K562 (cell line): ENCODE data around the gene PNPLA2. TPM values are rescaled to one million over a fixed set of nuclear protein-coding genes. Genes with fewer than 3 reads are reported as not detected.

Experiments
- ATF1 ChIP-seq, 2 experiments: fragments of 450-650 bp in 1 of 2; IDR thresholded peaks; 2 replicates each; pipeline ENCODE4 v1.6.1; 2016; ENCODE audit warnings: missing compliant biosample characterization in 1 of 2, missing genetic modification characterization in 1 of 2
- EGR1 ChIP-seq: fragments of 450-650 bp; conservative IDR thresholded peaks from 2 replicates; pipeline ENCODE4 v1.6.1; 2017; ENCODE audit warnings: mild to moderate bottlenecking
- ETV6 ChIP-seq, 3 experiments: fragments of 150-350 bp in 1 of 3; sonication (generic) in 1 of 3; formaldehyde crosslinking in 1 of 3; IDR thresholded peaks; 2 replicates each; pipeline versions ENCODE4 v1.6.1 to v1.8.0; 2014 to 2022; ENCODE audit warnings: borderline replicate concordance in 2 of 3, low read depth in 2 of 3, antibody characterized with exemption in 1 of 3, low read length in 1 of 3, mild to moderate bottlenecking in 1 of 3, missing genetic modification reagents in 1 of 3
- KAT8 ChIP-seq: fragments of 450-650 bp; IDR thresholded peaks from 2 replicates; pipeline ENCODE4 v1.6.1; 2016; ENCODE audit warnings: low read depth, mild to moderate bottlenecking
- NFIC ChIP-seq: fragments of 450-650 bp; IDR thresholded peaks from 2 replicates; pipeline ENCODE4 v1.6.1; 2017; ENCODE audit warnings: mild to moderate bottlenecking, inconsistent platforms
- POLR2H ChIP-seq: IDR thresholded peaks from 2 replicates; pipeline ENCODE4 v1.6.1; 2016; ENCODE audit warnings: missing genetic modification characterization, low read depth, mild to moderate bottlenecking, control low read depth, missing compliant biosample characterization, moderate library complexity
- RFX7 ChIP-seq: fragments of 250-450 bp; sonication (Bioruptor Pico); IDR thresholded peaks from 2 replicates; pipeline ENCODE4 v1.5.1; 2021; ENCODE audit warnings: mild to moderate bottlenecking
- SIX5 ChIP-seq, 2 experiments: IDR thresholded peaks; 2 replicates each; pipeline ENCODE4 v1.6.1; 2011; ENCODE audit warnings: low read length in 2 of 2, borderline replicate concordance in 1 of 2, low read depth in 1 of 2, mild to moderate bottlenecking in 1 of 2, moderate library complexity in 1 of 2; ENCODE audit not compliant: insufficient read depth in 1 of 2
- SREBF2 ChIP-seq: sonication (generic); formaldehyde crosslinking; IDR thresholded peaks from 2 replicates; pipeline ENCODE4 v1.4.0; 2020; ENCODE audit warnings: mild to moderate bottlenecking, missing genetic modification reagents
- SRSF1 ChIP-seq: fragments of 200-400 bp; formaldehyde crosslinking; IDR thresholded peaks from 2 replicates; pipeline ENCODE4 v1.6.1; 2017; ENCODE audit warnings: mild to moderate bottlenecking, low read depth, low read length, moderate library complexity
- SRSF9 ChIP-seq: fragments of 200-400 bp; formaldehyde crosslinking; IDR thresholded peaks from 2 replicates; pipeline ENCODE4 v1.6.1; 2017; ENCODE audit warnings: low read depth, low read length, borderline replicate concordance
- UBTF ChIP-seq, 2 experiments: IDR thresholded peaks; 2 replicates each; pipeline ENCODE4 v1.6.1; 2012; ENCODE audit warnings: improper control_type of control experiment in 2 of 2, low read depth in 2 of 2, low read length in 2 of 2, borderline replicate concordance in 1 of 2
- ZFP30 ChIP-seq: fragments of 250-450 bp; sonication (Bioruptor Pico); IDR thresholded peaks from 2 replicates; pipeline ENCODE4 v1.8.0; 2022; ENCODE audit warnings: moderate library complexity, mild to moderate bottlenecking, inconsistent platforms, borderline replicate concordance
- ZKSCAN1 ChIP-seq: fragments of 150-350 bp; IDR thresholded peaks from 2 replicates; pipeline ENCODE4 v1.6.1; 2016; ENCODE audit warnings: low read depth, low read length
- ZKSCAN3 ChIP-seq: fragments of 250-450 bp; sonication (Bioruptor Pico); IDR thresholded peaks from 2 replicates; pipeline ENCODE4 v1.4.0; 2020
- ZNF408 ChIP-seq: fragments of 250-450 bp; sonication (Bioruptor Pico); IDR thresholded peaks from 2 replicates; pipeline ENCODE4 v1.4.0; 2020; ENCODE audit warnings: low read depth, mild to moderate bottlenecking, moderate library complexity
- polyA plus RNA-seq, 8 experiments: library from polyadenylated mRNA; depleted of rRNA in 4 of 8; stranded (reverse) in 5 of 8; unstranded in 3 of 8; fragments of >200 nt; fragmentation: Nextera tagmentation in 2 of 8; fragmentation: Illumina TruSeq in 1 of 8; extraction: Ambion mirVana in 2 of 8; extraction: Trizol in 1 of 8; gene quantifications; 2 replicates each; pipeline versions ENCODE4 v1.2.1 to v1.2.3, GENCODE V29; 2011 to 2014; ENCODE audit warnings: inconsistent platforms in 1 of 8, missing spikeins in 1 of 8
- total RNA-seq, 7 experiments: library from RNA; depleted of rRNA in 6 of 7; stranded (reverse); fragments of >200 nt in 6 of 7; fragmentation: Illumina TruSeq in 2 of 7; extraction: Trizol in 2 of 7; gene quantifications; 2 replicates each; pipeline versions ENCODE4 v1.2.1 to v1.2.3, GENCODE V29; 2011 to 2021; ENCODE audit warnings: low replicate concordance in 1 of 7
- TF ChIP-seq, protein P1 (sequence below): IDR thresholded peaks from 2 replicates; pipeline ENCODE4 v1.6.1; 2011; ENCODE audit not compliant: insufficient read length; ENCODE audit errors: extremely low read depth
- TF ChIP-seq, protein P2 (sequence below), 3 experiments: fragments of 200-800 bp in 1 of 3; fragments of 250-450 bp in 1 of 3; fragments of 450-650 bp in 1 of 3; sonication (Bioruptor Pico) in 1 of 3; sonication (Bioruptor generic) in 1 of 3; formaldehyde crosslinking in 1 of 3; IDR thresholded peaks; 2 replicates each; pipeline versions ENCODE4 v1.6.1 to v1.8.0; 2016 to 2022; ENCODE audit warnings: mild to moderate bottlenecking in 2 of 3, missing genetic modification characterization in 2 of 3, missing compliant biosample characterization in 1 of 3, moderate library complexity in 1 of 3
- TF ChIP-seq, protein P3 (sequence below): fragments of 250-450 bp; sonication (Bioruptor Pico); IDR thresholded peaks from 2 replicates; pipeline ENCODE4 v1.8.0; 2022; ENCODE audit warnings: inconsistent platforms, mild to moderate bottlenecking, moderate library complexity, borderline replicate concordance

The PNPLA2 gene
- total and polyA plus RNA-seq, 9 of the 15 experiments (the other 6 are each of a cell fraction or from before 2014, with no cell fraction given) = 0.39 to 87.1 (median 8.4) TPM

DNA sequence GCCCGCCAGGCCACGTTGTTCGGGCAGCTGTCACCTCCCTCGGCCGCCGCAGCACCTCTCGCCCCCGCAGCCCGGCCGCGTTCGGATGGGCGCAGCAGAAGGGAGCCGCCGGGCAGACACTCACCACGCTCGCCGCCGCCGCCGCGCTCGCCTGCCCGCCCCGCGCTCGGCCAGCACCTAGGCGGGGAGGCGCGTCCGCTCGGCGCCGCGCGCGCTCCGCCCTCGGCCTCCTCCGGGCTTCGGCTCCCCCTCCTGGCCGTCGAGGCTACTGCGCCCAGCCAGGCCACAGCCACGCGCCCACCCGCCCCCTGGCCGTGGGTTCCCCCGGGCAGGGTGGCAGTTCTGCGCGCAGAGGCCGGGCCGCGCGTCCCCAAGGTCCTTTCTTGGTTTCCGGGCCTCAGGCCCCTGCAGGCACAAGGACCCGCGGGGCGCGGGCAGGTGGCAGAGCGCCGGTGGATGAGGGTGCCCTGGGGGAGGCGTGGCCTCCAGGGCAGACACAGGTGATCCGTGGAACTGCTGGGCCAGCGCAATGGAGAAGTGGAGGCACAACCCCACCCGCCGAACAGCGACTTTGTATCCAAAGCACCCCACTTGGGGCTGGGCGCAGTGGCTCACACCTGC lies 20.5 kb upstream of the PNPLA2 start, which contains the start of gene SLC25A22 (continued):
- TF ChIP-seq UBTF (IDR thresholded peaks at IDR 0.05; ENCODE audit: borderline replicate concordance in 1 of 2, low read depth in 2 of 2, low read length in 2 of 2) = peak; percentile 39 to 61; a peak in 1 of 4 replicates
- no peak for TF ChIP-seq ZNF408 (CRISPR knock-in tag)
- no peak for TF ChIP-seq ETV6 (IDR thresholded peaks at IDR 0.05; ENCODE audit: borderline replicate concordance in 1 of 2, low read depth in 2 of 2, low read length in 1 of 2)
- TF ChIP-seq ETV6 (CRISPR knock-in tag; IDR thresholded peaks at IDR 0.05; ENCODE audit: borderline replicate concordance) = 0 out of 2 replicates have a peak, but pooled peaks have one; percentile 13
- TF ChIP-seq ZKSCAN3 (CRISPR knock-in tag) = no peak
- TF ChIP-seq, protein P1, sequence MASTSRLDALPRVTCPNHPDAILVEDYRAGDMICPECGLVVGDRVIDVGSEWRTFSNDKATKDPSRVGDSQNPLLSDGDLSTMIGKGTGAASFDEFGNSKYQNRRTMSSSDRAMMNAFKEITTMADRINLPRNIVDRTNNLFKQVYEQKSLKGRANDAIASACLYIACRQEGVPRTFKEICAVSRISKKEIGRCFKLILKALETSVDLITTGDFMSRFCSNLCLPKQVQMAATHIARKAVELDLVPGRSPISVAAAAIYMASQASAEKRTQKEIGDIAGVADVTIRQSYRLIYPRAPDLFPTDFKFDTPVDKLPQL = no peak
- no peak for TF ChIP-seq SRSF9
- TF ChIP-seq, protein P2, sequence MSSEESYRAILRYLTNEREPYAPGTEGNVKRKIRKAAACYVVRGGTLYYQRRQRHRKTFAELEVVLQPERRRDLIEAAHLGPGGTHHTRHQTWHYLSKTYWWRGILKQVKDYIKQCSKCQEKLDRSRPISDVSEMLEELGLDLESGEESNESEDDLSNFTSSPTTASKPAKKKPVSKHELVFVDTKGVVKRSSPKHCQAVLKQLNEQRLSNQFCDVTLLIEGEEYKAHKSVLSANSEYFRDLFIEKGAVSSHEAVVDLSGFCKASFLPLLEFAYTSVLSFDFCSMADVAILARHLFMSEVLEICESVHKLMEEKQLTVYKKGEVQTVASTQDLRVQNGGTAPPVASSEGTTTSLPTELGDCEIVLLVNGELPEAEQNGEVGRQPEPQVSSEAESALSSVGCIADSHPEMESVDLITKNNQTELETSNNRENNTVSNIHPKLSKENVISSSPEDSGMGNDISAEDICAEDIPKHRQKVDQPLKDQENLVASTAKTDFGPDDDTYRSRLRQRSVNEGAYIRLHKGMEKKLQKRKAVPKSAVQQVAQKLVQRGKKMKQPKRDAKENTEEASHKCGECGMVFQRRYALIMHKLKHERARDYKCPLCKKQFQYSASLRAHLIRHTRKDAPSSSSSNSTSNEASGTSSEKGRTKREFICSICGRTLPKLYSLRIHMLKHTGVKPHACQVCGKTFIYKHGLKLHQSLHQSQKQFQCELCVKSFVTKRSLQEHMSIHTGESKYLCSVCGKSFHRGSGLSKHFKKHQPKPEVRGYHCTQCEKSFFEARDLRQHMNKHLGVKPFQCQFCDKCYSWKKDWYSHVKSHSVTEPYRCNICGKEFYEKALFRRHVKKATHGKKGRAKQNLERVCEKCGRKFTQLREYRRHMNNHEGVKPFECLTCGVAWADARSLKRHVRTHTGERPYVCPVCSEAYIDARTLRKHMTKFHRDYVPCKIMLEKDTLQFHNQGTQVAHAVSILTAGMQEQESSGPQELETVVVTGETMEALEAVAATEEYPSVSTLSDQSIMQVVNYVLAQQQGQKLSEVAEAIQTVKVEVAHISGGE (CRISPR knock-in tag; IDR thresholded peaks at IDR 0.05) = peak in 1 of 3 experiments; percentile 64; a peak in 1 of 6 replicates
- TF ChIP-seq NFIC = no peak
- TF ChIP-seq EGR1 = no peak
- no peak for TF ChIP-seq POLR2H (tag)
- TF ChIP-seq SIX5 (IDR thresholded peaks at IDR 0.05; ENCODE audit: borderline replicate concordance in 1 of 2, insufficient read depth in 1 of 2, low read depth in 1 of 2, low read length in 2 of 2) = no peak
- TF ChIP-seq KAT8 = no peak
- no peak for TF ChIP-seq ZKSCAN1
- TF ChIP-seq SREBF2 = no peak
- TF ChIP-seq RFX7 (CRISPR knock-in tag) = no peak
- TF ChIP-seq ZFP30 (CRISPR knock-in tag) = no peak
- no peak for TF ChIP-seq ATF1 (CRISPR knock-in tag; IDR thresholded peaks at IDR 0.05)
- TF ChIP-seq ATF1 (tag; IDR thresholded peaks at IDR 0.05) = no peak
- no peak for TF ChIP-seq SRSF1
- TF ChIP-seq, protein P3, sequence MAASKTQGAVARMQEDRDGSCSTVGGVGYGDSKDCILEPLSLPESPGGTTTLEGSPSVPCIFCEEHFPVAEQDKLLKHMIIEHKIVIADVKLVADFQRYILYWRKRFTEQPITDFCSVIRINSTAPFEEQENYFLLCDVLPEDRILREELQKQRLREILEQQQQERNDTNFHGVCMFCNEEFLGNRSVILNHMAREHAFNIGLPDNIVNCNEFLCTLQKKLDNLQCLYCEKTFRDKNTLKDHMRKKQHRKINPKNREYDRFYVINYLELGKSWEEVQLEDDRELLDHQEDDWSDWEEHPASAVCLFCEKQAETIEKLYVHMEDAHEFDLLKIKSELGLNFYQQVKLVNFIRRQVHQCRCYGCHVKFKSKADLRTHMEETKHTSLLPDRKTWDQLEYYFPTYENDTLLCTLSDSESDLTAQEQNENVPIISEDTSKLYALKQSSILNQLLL (CRISPR knock-in tag) = no peak
